DOHH2 (cell line): ENCODE measurements around the gene TNNC1.

ENCODE experiments used
- CTCF ChIP-seq: fragments of 200-600 bp; sonication (generic); IDR thresholded peaks from one replicate; pipeline ENCODE4 v1.5.1; 2014; ENCODE audit warnings: antibody characterized with exemption, mild to moderate bottlenecking, low read depth, low read length; ENCODE audit not compliant: poor library complexity, severe bottlenecking
- EZH2phosphoT487 ChIP-seq: fragments of 200-600 bp; sonication (generic); IDR thresholded peaks from 2 replicates; pipeline ENCODE4 v1.6.1; 2017; ENCODE audit warnings: borderline replicate concordance, mild to moderate bottlenecking, antibody characterized with exemption, low read length, moderate library complexity, mixed read lengths

- no peak for TF ChIP-seq CTCF
- no peak for TF ChIP-seq EZH2phosphoT487
Measured at GRCh38 chr3:52429779-52430415, 23.9 kb downstream of the TNNC1 start.
